ENCODE measurements around the gene DOCK9.
A peak's percentile ranks its signal among the peaks of the same experiment; 100 is the strongest.

DOCK9 gene

GRCh38 chr13:98977568-98978265 lies at the start of gene DOCK9:
TSS of gene DOCK9 (minus strand) at chr13:98978064. CDS start at chr13:98977909, 155 bp downstream.
- peak; percentile 9 for DNase-seq

GRCh38 chr13:99027260-99027659 lies 49.4 kb upstream of the DOCK9 start:
- no peak for DNase-seq

GRCh38 chr13:99022941-99023340 lies 45.1 kb upstream of the DOCK9 start:
- DNase-seq, result no peak

- peak; percentile 77 for DNase-seq
Measured at GRCh38 chr13:99018418-99019180, 40.7 kb upstream of the DOCK9 start.

DNA sequence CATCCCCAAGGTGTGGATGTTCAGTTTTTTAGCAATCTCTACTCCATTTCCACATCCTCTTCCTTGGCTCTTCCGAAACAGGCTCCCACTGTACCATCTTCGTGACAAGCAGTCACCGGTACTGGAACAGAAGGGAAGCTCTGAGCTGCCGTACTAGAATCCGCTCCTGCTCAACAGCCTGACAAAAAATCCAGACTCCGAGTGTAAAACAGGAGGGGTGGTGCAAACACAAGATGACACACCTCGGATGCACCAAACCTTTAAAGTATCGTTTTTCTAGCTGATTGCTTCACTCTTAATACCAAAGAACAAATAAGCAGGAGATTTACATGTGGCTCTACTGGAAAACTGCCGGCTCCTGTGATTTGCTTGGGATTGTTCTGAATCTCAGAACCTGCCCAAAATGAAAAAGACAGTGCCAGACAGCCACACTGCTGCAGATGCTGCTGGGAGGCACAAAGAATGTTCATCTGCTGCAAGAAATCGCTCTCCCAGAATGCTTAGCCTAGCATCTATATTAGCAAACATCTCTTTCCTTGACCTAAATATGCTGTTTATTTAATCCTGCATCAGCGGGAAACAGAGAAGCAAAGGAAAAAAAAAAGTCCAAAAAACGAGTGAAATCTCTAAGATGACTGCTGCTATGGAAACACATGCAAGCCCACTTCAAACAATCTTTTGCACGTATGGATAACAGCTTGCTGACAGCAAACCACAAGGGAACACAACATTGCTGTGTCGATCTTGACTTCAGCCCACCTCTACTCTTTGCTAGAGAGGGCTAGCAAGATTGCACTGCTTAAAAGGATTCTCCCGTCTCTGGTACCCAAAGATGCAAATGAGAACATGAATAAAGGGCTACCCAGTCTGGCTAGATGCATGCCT lies 38.0 kb upstream of the DOCK9 start:
- DNase-seq, result no peak

DNA sequence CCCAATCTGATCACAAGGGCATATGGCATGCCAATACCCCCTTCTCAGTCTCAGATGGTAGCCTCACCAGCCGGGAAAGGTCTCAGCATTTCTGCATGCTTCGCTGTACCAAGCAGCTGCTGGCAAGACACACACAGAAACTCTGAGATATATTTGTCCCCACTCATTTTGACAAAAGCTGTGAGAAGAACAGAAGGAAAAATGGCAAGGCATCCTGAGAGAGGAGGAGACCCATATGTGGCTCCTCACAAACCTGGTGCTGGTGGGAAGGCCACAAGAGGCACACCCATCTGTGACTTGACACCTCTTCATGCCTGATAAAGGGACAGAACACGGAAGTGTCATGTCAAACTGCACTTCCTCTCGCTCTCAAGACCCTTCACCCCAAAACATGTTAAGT lies 36.7 kb upstream of the DOCK9 start:
- no peak for DNase-seq

DNA sequence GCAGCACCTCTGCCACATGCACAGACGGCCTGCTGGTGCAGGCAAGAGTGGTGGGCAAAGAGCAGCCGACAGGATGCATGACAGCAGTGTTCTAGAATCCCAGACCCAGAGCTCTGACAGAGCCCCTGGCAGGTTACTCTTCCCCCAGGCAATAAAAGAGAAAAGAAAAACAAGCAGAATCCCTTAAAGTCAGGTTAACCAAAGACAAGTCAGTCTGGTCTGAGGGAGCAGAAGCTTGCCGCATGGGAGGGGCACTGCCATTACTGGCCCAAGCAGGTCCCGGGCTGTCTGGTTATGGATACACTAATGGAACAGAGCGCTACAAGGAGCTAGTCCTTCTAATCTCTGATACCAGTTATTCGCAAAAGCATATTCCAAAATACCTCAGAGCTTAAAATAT lies 36.1 kb upstream of the DOCK9 start:
- DNase-seq, result no peak

DNA sequence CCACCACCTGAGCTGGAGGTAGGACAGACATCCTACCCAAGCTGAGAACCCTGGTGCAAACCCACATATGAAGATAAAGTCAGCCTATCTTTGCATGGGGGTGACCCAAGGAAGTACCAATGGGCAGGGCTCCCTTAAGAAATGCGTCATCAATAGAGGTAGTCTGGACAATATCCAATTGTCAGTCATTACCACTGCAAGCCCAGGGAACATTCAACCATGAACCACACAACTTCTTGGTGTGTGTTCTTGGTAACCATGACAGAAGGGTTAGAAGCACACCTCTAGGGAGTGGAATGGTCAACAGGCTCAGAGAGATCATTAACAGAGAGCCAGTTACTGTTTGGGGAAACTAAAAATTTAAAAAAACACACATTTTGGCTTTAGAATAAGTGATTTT lies 34.7 kb upstream of the DOCK9 start:
- no peak for DNase-seq

DNA sequence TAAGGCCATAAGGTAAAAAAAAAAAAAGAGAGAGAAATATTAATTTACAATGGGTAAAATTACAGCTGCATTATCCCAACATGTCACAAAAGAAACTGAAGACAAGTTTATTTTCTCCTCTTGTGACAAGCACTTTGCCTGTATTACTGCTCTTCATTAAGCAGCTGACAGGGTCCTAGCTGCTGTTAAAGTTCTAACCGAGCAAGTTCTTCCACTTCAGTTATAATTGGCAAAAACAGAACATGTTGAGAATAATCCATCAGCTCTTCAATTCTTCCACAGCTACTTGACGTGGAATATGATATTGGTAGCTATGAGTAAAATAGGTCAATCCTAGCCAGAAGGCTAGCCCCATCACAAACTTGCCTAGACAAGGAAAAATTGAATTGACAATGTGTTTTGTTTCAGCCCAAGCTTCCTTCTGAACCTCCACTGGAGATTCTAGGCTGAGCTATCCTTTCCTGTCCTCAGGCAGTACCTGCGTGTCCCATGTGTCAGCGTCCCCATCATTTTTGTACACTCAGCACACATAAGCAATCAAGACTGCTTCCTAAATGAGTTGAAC lies 32.2 kb upstream of the DOCK9 start:
- DNase-seq, result no peak

- no peak for DNase-seq
Measured at GRCh38 chr13:99008577-99008976, 30.7 kb upstream of the DOCK9 start.

DNA sequence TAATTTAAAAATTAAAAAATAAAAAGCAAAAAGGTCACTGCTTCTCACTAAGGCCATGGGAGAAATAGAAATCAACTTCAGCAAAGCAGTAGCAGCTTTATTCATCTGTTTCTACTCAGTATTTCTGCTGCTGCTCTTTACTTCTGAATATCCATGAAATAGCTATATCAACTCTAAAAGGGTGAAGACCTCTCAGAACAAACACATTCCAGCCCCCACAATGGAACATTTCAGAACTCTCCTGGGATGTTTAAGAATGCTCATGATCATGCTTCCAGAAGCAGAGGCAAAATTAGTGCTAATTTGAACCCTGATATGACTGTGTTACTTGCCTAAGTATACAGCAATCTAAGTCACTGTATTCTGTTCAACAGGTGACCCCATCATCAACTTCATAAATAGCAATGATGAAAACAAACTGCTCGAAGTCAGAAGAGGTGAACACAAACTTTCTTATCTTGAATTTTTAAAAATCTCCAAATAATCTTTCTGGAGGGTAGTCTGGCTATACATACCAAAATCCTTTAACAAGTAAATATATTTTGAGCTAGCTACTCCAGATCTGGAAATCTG lies 29.6 kb upstream of the DOCK9 start:
- DNase-seq, result no peak

- no peak for DNase-seq
Measured at GRCh38 chr13:99005609-99006008, 27.7 kb upstream of the DOCK9 start.

GRCh38 chr13:99004978-99005377 lies 27.1 kb upstream of the DOCK9 start:
- no peak for DNase-seq

DNA sequence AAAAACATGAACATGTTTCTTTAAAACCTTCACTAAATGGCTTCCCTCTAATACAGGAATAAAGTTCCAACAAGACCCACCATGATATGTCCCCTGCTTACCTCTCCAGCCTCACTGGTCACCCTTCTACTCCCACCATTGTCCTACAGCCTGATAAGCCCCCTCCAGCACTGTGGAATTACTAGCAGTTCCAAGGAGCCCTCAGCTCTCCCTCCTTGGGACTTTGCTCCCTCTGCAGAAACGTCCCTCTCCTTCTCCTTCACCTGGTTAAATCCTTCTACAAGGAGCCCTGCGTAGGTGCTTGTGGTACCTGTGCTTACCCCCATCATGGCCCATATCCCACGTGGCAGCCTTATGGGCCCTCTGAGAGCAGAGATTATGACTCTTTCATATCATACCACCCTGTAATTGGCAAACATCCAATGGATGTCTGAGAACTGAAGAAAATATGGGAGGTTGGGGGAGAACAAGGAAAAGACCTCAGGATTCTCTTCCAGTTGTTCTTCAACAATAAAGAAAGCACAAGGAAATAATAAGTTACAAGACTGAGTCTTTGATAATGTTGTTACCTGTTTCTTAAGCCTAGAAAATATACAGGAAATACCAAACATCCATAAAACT lies 26.1 kb upstream of the DOCK9 start:
- DNase-seq, result no peak

- DNase-seq, result no peak
Measured at GRCh38 chr13:99003186-99003585, 25.3 kb upstream of the DOCK9 start.

DNA sequence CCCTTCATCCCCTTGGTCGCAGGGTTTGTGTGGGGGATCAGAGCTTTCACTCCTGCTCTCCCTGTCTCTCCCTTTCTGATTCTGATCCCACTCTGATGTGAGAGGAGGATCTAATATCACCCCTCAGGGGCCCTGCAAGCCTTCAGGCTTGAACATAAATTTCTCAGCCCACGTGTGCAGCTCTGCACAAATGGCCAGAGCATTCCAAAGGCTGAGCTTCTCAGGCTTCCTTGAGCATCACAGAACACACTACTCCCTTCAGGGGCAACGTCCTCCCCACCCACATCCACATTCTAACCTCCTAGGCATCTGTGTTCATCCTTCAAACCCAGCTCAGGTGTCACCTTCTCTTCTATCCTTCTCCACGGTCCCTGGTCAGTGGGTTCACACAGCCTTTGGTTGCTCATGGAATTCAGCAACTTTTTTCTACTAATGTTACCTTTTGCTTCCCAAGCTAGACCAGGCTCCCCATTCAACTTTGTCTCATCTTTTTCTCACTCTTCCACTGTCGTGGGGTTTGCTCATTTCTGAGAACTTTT lies 24.4 kb upstream of the DOCK9 start:
- no peak for DNase-seq

GRCh38 chr13:99000137-99000536 lies 22.3 kb upstream of the DOCK9 start:
- DNase-seq, result no peak

DNA sequence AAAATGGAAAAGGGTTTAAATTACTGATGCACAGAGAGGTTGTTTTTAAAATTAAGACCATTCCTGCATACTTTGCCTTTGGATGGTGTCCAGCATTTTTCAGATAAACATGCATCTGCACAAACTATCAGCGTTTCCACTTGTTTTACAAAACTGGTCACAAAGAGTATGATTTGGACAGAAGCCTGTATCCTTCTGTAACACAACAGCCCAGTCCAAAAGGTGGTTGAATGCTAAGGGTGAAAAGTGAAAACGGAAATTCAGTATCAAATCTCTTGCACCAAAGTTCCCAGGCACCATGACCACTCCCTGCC lies 21.7 kb upstream of the DOCK9 start:
- DNase-seq, result no peak

DNA sequence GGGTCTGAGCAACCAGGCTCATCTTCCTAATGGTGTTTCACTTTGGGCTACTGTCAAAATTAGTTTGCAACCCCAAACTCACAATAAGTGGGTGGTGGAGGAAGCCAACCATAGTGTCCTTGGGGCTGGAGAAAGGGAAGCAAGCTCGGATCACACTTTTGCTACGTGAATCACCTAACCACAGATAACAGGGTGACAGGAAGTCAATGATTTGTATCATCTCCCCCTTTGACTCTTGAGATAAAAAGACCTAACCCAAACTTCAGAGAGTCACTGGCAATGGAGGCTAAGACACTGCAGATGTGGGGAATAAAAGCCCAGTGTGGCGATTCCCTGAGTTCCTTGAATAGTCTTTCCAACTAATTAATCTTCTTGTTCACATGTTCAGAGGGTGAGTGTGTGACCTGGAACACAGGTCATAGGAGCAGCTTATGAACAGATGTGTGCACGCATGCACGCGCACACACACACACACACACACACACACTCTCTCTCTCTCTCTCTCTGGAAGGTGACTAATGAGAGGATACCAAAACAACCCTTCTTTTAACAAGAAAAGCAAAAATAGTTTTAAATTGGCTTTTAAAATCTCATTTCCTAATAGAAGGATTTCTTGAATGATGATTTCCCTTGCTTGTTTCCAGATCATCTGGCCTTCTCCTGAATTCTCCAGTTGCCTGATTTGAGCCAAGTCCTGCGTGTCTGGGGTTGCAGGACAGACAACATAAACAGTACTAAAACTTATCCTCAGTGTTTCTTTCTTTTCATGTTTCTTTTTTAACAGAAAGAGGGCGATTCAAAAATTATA lies 21.2 kb upstream of the DOCK9 start:
- peak; percentile 49 for DNase-seq

DNA sequence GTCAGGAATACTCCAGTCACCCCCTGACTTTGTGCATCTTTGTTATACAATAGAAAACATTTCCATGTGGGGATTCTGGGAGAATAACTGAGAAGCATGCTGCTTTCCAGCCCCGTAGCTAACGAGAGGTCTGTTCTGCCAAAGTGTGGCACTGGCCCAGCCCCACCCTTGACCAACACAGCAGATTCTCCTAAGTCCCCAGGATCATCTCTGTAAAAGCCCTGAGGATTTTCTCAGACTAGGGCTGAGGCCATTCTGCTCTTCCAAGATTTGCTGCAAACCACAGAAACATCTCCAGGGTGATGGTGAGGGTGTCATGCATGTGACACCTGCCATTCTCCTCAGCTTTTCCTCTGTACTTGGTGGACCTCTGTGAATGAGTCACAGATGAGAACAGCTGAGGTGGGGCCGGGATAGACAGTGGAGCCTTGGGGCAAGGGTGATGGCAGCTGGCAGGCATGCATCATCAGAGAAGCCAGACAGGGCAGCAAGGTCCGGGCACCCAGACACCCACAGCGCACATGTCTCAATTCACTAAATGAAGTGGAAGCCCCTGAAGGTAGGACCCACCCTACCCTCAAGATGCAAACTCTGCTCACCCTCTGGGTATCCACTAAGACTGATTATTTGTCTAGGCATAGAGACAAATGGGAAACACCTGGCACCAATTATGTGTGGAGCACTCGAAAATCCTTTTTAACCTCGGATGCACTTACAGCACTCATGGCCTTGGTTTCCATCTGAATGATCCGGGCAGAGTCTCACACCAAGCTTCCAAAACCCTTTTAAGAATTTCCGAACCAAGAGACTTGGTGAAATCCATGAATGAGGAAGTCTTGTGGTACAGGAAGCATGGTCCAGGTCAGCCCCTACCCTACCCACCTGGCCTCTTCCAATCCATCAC lies 20.1 kb upstream of the DOCK9 start:
- no peak for DNase-seq

Measured in fibroblast of skin of right quadriceps (primary cell).